DND-41 (cell line): ENCODE results near the gene NPS.
A peak's percentile ranks its signal among the peaks of the same experiment; 100 is the strongest.

ENCODE experiments used
- ATAC-seq: fragments of 200-7000 bp; cut with Tn5 transposase; 3 replicates; pipeline ENCODE4 v1.9.1; 2021; ENCODE audit warnings: low read depth; ENCODE audit not compliant: insufficient read depth
- DNase-seq: peaks from one replicate; pipeline ENCODE4 v3.0.0-alpha.2; 2020
- H2AFZ ChIP-seq: 2 replicates; pipeline ENCODE4 v1.6.0; 2012; ENCODE audit warnings: low read depth, low read length
- H3K27ac ChIP-seq: 2 replicates; pipeline ENCODE4 v1.5.1; 2012; ENCODE audit warnings: low read length, inconsistent platforms
- H3K27me3 ChIP-seq: fragments of 200-600 bp; sonication (generic); 2 replicates; pipeline ENCODE4 v1.6.0; 2012; ENCODE audit warnings: low read length, mild to moderate bottlenecking, inconsistent platforms; ENCODE audit not compliant: insufficient read depth, poor library complexity
- H3K36me3 ChIP-seq: 2 replicates; pipeline ENCODE4 v1.5.1; 2012; ENCODE audit warnings: low read length, inconsistent platforms; ENCODE audit not compliant: insufficient read depth
- H3K4me1 ChIP-seq: 2 replicates; pipeline ENCODE4 v1.5.1; 2012; ENCODE audit warnings: mild to moderate bottlenecking, low read length; ENCODE audit not compliant: insufficient read depth
- H3K4me2 ChIP-seq: 2 replicates; pipeline ENCODE4 v1.6.0; 2012; ENCODE audit warnings: mild to moderate bottlenecking, moderate library complexity, low read length, inconsistent platforms; ENCODE audit not compliant: insufficient read depth
- H3K4me3 ChIP-seq, 2 experiments: fragments of 200-600 bp in 1 of 2; shearing (Covaris generic) in 1 of 2; 2 replicates each; pipeline ENCODE4 v1.5.1; 2012 to 2016; ENCODE audit warnings: inconsistent platforms in 2 of 2, low read length in 2 of 2, mild to moderate bottlenecking in 2 of 2, low read depth in 1 of 2, moderate library complexity in 1 of 2
- H3K79me2 ChIP-seq: 2 replicates; pipeline ENCODE4 v1.6.0; 2012; ENCODE audit warnings: low read length, inconsistent platforms; ENCODE audit not compliant: insufficient read depth
- H3K9ac ChIP-seq: 2 replicates; pipeline ENCODE4 v1.6.0; 2012; ENCODE audit warnings: low read depth, mild to moderate bottlenecking, inconsistent platforms, low read length, moderate library complexity
- H3K9me3 ChIP-seq: 2 replicates; pipeline ENCODE4 v1.5.1; 2012; ENCODE audit warnings: low read length, moderate library complexity, mild to moderate bottlenecking, inconsistent platforms; ENCODE audit not compliant: insufficient read depth, severe bottlenecking
- H4K20me1 ChIP-seq: 2 replicates; pipeline ENCODE4 v1.6.0; 2012; ENCODE audit warnings: low read length; ENCODE audit not compliant: insufficient read depth
- CTCF ChIP-seq: IDR thresholded peaks from 2 replicates; pipeline ENCODE4 v1.5.1; 2012; ENCODE audit warnings: borderline replicate concordance, low read length, moderate library complexity, mild to moderate bottlenecking; ENCODE audit not compliant: poor library complexity, severe bottlenecking; ENCODE audit errors: extremely low read depth
- EZH2 ChIP-seq: IDR thresholded peaks from 3 replicates; pipeline ENCODE4 v1.6.1; 2012; ENCODE audit warnings: borderline replicate concordance, low read depth, mild to moderate bottlenecking, moderate library complexity, low read length, inconsistent platforms; ENCODE audit not compliant: severe bottlenecking

NPS gene

DNA sequence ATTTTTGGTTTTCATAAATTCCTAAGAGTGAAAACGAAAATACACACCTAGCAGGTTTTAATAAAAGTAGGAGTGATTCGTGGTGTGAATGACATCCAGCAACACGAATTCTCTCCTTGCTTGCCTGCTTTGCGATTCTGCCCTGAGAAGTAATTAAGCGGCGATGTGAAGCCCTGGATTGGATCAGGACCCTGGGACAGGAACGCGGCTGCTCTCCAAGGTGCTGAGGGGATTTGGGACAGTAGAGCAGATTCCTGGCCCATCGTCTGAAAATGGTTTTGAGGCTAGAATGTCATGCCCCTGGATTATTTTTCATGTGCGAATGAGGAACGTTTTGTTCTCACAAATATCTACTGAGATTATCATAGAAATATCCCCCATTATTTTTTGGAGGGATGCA, 7.8 kb downstream of the NPS start:
- TF ChIP-seq EZH2 (no peak), CTCF (no peak)
- no peak for ATAC-seq
- DNase-seq: peak; percentile 26

DNA sequence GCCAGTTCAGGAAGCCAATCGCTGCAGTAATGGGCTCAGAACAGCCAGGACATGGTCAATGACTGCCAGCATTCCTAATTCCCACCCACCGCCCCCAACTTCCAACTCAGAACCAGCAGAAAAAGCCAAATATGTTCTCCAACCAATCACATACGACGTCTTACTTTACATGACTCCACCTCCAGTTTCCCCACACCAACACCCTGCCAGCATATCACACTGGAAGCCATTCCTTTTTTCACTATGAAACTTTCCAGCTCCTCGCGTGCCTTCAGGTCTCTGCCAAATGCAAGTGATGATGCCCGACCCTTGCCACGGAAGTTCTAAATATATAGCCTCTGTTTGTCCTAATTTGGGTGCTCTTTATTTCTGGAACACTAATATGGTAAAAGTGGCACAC, 12.5 kb downstream of the NPS start:
- no peak for ATAC-seq
- H3K79me2 ChIP-seq: no peaks in the 10 kb centered on the region
- no peak overlapping the region for H2AFZ ChIP-seq
- H3K4me1 ChIP-seq: no peaks in the 10 kb centered on the region
- no peak for TF ChIP-seq CTCF
- TF ChIP-seq EZH2: no peak
- no peak overlapping the region for H3K4me3 ChIP-seq
- no peaks in the 10 kb centered on the region for H4K20me1 ChIP-seq
- no peak overlapping the region for H3K4me2 ChIP-seq
- H3K9ac ChIP-seq: no peak overlapping the region
- H3K27ac ChIP-seq: no peak overlapping the region
- H3K27me3 ChIP-seq: peaks cover 7% of the 10 kb centered on the region
- no peak for DNase-seq
- H3K9me3 ChIP-seq: no peaks in the 10 kb centered on the region
- no peaks in the 10 kb centered on the region for H3K36me3 ChIP-seq

More for the DNA sequence above, 7.8 kb downstream of the NPS start:
- H3K4me2 ChIP-seq: no peak overlapping the region
- no peaks in the 10 kb centered on the region for H4K20me1 ChIP-seq
- H3K36me3 ChIP-seq: no peaks in the 10 kb centered on the region
- H3K4me1 ChIP-seq: no peaks in the 10 kb centered on the region
- no peak overlapping the region for H3K27ac ChIP-seq
- no peaks in the 10 kb centered on the region for H3K9me3 ChIP-seq
- no peak overlapping the region for H3K4me3 ChIP-seq
- H3K27me3 ChIP-seq: no peaks in the 10 kb centered on the region
- no peak overlapping the region for H3K9ac ChIP-seq
- H3K79me2 ChIP-seq: no peaks in the 10 kb centered on the region
- H2AFZ ChIP-seq: no peak overlapping the region

DNA sequence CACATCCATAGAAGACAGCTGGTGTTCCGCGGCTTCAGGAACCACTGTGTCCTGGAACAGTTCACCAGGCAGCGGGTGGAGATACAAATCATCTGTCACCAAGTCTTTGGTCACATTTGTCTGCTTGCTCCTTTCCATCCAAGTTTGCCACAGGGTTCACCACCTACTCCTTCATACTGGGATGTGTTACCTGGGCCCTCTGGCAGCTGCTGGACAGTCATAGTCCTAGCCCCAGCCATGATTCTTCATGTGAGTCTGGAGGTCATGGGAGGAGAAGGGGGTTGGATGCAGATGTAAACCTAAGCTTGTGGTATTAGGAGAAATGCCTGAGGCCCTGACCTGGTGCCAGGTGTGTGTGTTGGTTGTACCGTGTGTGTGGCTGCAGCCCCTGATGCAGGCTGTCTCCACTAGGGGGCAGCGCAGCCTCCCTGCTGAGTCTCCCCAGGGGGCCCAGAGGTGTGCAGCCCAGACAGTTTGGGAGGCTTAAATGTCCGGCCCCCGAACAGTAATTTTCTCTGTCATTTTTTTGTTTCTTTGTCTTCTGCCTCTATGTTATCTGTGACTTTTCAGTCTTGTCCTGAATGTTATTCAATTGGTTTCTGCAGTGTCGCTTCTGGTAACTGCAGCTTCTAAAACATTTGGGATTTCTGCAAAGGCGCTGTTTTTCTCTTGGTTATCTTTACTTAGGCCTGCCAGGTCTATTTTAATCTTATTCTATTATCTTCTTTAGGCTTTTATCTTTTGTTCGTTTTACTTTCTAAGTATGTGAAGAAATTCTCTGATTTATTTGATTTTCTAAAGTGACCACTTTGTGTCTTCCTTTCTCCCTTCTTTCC, 14.8 kb downstream of the NPS start:
- Histone ChIP-seq H3K9me3 (no peaks in the 10 kb centered on the region), H3K27me3 (peaks cover 7% of the 10 kb centered on the region), H3K36me3 (no peaks in the 10 kb centered on the region), H3K79me2 (no peaks in the 10 kb centered on the region), H4K20me1 (no peaks in the 10 kb centered on the region), H3K9ac (no peak overlapping the region), H3K4me2 (no peak overlapping the region), H3K4me3 (no peak overlapping the region), H2AFZ (no peak overlapping the region), H3K27ac (no peak overlapping the region), H3K4me1 (no peaks in the 10 kb centered on the region)
- DNase-seq: peak; percentile 39
- TF ChIP-seq EZH2: no peak
- peak; percentile 77 for TF ChIP-seq CTCF
- peak; percentile 66; the same call in 1 of the 3 replicates for ATAC-seq
